ENCODE data around the gene FEN1.

The FEN1 gene, protein sequence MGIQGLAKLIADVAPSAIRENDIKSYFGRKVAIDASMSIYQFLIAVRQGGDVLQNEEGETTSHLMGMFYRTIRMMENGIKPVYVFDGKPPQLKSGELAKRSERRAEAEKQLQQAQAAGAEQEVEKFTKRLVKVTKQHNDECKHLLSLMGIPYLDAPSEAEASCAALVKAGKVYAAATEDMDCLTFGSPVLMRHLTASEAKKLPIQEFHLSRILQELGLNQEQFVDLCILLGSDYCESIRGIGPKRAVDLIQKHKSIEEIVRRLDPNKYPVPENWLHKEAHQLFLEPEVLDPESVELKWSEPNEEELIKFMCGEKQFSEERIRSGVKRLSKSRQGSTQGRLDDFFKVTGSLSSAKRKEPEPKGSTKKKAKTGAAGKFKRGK

DNA sequence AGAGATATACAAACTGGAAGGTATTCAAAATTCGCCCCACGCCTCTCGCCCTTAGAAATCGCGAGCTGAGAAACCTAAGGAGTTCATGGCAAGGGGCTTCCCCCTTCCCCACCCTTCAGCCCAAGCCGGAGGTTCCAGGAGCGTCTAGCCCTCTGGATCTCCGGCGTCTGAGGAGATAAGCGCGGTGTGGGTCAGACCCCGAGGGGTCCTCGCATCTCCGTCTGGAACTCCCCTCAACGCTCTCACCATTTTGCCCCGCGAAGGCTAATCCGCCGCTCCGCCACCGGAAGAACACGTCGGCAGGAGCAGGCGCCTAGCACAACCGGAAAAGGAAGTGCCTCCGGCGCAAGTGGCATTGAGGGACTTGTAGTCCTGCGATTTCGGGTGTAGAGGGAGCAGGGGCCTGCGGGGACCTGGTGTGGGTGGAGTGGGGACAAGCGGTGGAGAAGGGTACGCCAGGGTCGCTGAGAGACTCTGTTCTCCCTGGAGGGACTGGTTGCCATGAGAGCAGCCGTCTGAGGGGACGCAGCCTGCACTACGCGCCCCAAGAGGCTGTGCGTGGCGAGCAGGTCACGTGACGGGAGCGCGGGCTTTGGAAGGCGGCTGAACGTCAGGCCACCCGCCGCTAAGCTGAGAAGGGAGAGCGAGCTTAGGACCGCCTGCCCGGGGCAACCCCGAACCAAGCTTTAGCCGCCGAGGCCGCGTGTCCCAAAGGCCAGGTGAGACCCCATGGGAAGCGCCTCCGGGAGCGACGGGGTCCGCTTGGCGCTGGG, at the start of gene FEN1, which contains the start of gene TMEM258:
TSS of gene FEN1 (plus strand) at position 602 of the 773 bp plus-strand sequence. CDS start 2,451 bp downstream, outside the sequence.
TSS of gene TMEM258 (minus strand) at position 290 of the 773 bp plus-strand sequence. CDS start at position 249, 41 bp downstream.
- peak within 1 kb of the TSS; percentile 89 for H3K27ac ChIP-seq
- peak; percentile 83 for DNase-seq (ENCODE audit: low read depth, low spot score)

DNA sequence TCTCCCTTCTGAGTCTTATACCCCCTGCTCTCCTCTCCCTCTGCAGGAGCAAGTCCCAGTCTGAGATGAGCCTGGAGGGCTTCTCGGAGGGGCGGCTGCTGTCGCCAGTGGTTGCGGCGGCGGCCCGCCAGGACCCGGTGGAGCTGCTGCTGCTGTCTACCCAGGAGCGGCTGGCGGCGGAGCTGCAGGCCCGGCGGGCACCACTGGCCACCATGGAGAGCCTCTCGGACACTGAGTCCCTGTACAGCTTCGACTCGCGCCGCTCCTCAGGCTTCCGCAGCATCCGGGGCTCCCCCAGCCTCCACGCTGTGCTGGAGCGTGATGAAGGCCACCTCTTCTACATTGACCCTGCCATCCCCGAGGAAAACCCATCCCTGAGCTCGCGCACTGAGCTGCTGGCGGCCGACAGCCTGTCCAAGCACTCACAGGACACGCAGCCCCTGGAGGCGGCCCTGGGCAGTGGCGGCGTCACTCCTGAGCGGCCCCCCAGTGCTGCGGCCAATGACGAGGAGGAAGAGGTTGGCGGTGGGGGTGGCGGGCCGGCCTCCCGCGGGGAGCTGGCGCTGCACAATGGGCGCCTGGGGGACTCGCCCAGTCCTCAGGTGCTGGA, 49.1 kb upstream of the FEN1 start:
- no peak for DNase-seq (ENCODE audit: low read depth, low spot score)
- H3K27ac ChIP-seq: no peak overlapping the region

DNA sequence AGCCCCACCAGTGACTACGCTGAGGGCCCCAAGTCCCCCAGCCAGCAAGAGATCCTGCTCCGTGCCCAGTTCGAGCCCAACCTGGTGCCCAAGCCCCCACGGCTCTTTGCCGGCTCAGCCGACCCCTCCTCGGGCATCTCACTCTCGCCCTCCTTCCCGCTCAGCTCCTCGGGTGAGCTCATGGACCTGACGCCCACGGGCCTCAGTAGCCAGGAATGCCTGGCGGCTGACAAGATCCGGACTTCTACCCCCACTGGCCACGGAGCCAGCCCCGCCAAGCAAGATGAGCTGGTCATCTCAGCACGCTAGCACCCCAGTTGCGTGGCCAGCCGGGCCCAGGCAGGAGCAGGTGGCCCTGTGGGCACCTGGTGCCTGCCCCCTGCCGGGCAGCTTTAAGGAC, 48.5 kb upstream of the FEN1 start:
- no peak for DNase-seq (ENCODE audit: low read depth, low spot score)
- H3K27ac ChIP-seq: no peak overlapping the region

DNA sequence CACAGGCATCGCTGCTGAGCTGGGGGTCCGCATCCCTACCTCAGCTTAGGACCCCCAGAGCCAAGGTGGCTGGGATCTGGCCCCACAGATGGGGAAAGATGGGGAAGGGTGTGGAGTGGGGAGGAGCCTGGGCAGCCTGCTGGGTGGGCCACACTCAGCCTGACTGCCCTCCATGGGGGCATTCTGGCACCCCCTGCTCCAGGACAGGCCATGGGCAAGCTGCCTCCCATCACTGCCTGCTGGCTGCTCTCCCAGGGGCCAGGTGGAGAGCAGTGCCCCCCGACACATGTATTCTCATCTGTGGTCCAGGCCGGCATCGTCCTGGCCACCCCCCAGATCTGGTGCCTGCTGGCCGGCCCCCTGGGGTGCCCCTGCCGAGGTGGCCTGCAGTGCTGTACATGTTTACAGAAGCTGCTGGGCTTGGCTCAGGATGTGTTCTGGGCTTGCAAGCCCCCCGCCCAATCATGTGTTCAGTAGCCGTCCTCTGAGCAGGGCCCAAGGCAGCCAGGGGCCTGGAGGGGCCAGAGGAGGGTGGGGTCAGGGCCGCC, 48.0 kb upstream of the FEN1 start:
- no peak overlapping the region for H3K27ac ChIP-seq
- DNase-seq (ENCODE audit: low read depth, low spot score): no peak

DNA sequence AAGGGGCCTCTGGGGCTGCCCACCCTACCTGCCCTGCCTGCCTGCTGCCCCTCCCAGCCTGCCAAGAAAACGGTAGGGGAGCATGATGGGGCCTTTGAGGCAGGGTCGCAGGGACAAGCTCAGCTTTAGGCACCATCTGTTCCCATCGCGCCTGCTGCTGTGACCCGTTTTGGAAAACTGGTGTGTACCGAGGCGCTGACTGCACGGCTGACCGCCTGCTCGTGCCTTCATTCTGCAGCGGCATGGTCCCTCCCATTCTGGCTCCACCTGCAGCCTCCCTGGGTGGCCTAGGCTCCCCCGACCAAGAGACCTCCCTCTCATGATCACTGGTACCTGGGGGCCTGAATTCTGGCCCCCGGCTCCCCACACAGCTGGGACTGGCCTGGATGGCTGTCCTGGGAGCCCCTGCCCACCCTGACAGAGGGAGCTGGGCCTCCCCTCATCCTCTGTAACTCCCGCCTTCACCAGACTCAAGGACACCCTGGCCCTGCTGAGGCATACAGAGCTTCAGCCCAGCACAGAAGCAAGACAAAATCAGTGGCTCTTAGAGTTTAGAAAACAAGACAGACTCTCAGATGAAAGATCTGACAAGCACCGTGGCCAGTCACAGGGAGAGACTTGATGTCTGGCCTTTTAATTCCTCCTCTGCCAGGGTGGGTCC, 46.8 kb upstream of the FEN1 start:
- H3K27ac ChIP-seq: no peak overlapping the region
- no peak for DNase-seq (ENCODE audit: low read depth, low spot score)

DNA sequence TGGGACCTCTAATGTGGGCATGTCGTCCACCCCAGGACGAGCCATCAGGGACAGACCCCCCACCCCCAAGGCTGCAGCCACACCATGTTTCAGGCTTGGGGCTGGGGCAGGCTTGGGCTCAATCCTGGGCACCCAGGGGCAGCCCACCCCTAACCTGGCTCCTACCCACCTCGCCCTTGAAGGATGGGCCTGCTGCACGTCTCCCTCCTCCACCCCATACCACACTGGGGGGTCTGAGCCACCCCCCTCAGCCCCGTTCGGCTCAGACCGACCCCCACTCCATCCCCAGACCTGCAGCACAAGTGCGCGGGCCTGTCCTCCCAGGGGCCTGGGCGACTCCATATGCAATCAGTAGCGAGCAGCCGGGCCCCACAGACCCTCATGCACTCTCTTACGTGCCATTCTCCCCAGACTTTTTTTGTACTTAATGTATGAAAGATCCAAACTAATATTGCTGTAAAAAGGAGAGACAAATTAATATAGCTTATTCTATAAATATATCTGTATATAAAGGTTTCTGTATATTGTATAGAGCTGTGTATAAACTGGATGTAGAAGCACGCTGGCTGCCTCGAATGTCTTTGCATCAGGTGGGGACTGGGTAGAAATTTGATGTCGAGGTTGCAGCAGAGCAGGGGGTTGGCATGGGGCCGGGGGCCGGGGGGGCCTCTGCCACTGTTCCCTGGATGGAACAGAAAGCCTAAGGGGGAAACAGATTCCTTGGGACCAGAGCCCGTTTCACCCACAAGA, 46.1 kb upstream of the FEN1 start:
- no peak overlapping the region for H3K27ac ChIP-seq
- no peak for DNase-seq (ENCODE audit: low read depth, low spot score)

DNA sequence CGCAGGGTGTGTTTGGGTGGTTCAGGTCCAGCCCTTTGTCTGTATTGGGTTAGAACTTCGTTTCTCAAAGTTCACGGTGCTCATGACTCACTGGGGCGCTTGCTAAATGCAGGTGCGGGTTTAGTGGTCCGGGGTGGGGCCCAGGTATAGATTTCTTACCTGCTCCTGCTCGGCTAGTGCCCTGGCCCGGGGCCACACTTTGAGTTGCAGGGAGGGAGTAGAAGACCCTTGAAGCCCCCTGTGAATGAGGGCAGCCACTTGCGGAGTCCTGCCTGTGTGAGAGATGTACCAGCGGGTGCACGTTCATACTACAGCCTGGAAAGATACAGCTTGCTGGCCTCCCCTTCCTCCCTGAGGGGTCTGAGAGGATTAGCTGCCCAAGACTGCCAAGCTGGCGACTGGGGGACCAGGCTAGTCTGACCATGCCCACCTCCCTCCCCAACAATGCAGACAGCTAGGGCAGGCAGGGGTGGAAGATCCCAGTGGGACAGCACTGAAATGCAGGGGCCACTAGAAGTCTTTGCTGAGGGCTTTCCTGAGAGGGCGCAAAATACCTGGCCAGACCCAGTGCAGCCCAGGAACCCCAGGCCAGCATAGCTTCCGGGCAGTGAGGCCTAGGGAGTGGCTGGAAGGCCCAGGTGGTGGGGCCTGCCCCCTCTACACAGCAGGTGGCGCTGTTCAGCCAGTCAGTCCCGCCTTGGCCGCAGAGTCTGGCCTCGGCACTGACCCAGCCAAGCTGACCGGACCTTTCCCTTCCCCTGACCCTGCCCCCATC, 45.3 kb upstream of the FEN1 start:
- no peak for DNase-seq (ENCODE audit: low read depth, low spot score)

DNA sequence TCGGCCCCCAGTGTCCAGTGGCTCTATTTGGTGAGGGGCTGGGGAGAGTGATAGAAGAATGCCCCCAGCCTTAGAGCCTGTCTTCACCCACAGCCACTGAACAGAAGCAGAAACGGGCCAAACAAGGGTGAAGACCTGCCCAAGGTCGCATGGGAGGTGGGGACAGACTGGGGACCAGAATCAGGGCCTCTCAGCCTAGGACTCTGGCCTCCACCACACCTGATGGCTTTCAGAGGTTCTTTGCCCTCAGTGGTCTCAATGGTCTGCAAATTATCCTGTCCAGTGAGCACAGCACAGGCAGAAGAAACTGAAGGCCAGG, 44.8 kb upstream of the FEN1 start:
- H3K27ac ChIP-seq: no peak overlapping the region
- no peak for DNase-seq (ENCODE audit: low read depth, low spot score)

More for the DNA sequence above, 45.3 kb upstream of the FEN1 start:
- H3K27ac ChIP-seq: no peak overlapping the region

DNA sequence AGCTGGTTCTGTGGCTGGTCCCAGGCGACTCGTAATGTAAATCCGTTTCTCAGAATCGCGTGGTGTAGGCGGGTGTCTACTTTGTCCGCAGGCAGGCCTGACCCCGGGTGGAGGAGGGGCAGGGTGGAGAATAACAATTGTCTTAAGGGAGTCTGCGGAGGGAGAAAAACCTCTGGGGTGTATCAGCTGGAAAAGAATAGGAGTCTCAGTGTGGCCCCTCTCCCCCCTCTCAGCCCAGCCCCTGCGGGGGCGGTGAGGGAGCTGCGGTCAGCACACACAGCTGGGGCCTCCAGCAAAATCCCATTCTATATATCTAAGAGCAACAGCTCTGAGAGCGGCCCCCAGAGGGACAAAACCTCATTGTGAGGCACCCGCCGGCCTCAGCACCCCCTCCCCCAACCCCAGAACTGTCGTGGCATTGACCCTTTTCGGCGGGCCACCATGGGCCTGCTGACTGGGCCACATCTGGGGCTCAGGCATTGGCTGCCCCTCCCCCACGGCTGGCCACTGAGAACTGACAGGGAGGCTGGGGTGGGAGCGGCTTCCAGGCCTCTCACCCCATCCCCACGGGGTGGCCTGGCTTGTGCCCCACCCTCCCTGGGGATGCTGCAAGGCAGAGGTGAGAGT, 43.0 kb upstream of the FEN1 start:
- H3K27ac ChIP-seq: no peak overlapping the region
- no peak for DNase-seq (ENCODE audit: low read depth, low spot score)

DNA sequence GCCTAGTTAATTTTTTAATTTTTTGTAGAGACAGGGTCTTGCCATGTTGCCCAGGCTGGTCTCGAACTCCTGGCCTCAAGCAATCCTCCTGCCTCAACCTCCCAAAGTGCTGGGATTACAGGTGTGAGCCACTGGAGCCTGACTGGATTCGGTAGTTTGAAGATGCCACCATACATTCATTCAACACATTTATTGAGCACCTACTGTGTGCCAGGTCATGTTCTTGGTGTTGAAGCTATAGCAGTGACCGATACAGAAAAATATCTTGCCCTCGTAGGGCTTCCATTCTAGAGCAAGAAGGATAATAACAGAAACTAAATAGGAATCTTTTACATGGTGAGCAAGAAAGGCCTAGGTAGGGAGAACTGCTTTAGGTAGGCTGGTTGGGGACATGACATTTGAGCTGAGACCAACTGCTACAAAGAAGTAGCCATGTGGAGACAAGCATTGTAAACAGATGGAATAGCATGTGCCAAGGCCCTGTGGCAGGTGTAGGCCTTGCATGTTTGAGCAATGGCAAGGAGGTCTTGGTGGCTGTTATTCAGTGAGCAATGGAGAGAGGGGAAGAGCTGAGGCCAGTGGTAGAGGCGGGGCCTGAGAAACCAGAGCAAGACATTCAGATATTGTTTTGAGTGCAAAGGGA, 42.0 kb upstream of the FEN1 start:
- no peak overlapping the region for H3K27ac ChIP-seq
- DNase-seq (ENCODE audit: low read depth, low spot score): no peak

DNA sequence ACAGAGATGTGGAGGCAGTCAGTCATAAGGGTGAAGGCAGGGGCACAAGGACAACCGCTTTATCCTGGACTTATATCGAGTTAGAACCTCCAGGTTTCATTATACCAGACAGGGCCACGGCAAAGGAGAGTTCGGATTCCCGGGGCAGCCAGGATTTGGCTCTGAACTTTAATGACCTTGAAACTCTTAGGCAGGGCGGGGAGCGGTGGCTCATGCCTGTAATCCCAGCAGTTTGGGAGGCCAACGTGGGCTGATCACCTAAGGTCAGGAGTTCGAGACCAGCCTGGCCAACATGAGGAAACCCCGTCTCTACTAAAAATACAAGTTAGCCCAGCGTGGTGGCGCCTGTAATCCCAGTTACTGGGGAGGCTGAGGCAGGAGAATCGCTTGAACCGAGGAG, 41.3 kb upstream of the FEN1 start:
- no peak for DNase-seq (ENCODE audit: low read depth, low spot score)
- no peak overlapping the region for H3K27ac ChIP-seq

DNA sequence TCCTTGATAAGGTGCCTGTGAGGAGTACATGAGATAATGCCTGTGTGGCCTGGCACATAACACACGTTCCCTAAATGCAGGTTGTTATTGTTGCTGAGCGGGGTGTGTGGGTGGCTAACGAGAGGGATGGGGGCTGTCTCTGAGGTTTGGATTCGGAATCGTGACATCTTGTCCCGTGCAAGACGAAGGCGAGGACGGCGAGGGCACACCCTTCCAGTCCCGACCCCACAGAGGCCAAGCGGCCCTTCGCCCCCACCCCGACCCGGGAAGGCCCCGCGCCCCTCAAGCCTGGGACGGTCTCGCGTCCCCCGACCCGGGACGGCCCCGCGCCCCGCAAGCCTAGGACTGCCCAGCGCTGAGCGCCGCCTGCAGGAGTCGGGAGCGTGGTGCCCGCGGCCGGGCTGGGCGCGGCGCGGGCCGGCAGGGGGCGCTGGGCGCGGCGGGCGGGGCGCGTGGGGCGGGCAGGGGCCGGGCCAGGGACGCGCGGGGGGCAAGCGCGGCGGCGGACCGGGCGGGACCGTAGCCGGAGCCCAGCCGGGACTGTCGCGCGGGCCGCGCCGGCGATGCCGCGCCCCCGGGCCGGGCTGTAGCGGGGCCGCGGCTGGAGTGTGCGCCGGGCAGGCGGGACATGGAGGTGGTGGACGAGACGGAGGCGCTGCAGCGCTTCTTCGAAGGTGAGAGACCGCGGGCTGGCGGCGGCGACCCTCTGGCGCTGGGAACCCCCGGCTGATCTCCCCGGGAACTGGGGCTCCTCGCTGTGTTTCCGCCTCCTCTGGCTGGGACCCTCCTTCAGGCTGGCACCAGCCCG, 40.4 kb upstream of the FEN1 start, which contains the start of gene MYRF:
TSS of gene MYRF (plus strand) at position 520 of the 808 bp plus-strand sequence. CDS start at position 629, 109 bp downstream.
- no peak for DNase-seq (ENCODE audit: low read depth, low spot score)
- no peak within 1 kb of the TSS for H3K27ac ChIP-seq

DNA sequence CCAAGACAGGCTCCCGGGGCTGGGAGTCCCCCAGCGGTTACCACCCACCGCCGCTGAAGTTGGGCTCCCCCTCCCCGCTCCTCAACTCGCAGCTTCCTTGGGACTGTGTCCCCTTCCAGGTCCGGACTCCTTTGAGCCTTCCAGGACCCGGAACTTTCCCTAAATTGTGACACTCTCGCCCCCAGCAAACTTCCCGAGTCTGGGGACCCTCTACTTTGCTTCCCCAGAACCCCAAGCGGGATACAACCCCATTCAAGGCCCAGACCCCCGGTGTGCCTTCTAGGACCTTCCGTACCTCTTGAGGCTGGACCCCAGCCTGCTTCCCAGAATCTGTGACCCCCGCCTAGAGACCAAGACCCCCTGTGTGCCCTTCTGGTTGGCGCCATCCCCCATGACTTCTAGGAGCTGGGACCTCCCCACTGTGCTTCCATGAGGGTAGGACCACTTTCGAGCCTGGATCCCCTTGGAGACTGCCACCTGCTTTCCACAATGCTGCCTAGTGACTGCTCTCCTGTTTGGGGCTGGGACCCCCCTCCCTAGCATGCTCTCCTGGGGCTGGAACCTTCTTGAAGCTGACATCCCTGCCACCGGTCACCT, 39.7 kb upstream of the FEN1 start:
- H3K27ac ChIP-seq: no peak overlapping the region
- no peak for DNase-seq (ENCODE audit: low read depth, low spot score)

DNA sequence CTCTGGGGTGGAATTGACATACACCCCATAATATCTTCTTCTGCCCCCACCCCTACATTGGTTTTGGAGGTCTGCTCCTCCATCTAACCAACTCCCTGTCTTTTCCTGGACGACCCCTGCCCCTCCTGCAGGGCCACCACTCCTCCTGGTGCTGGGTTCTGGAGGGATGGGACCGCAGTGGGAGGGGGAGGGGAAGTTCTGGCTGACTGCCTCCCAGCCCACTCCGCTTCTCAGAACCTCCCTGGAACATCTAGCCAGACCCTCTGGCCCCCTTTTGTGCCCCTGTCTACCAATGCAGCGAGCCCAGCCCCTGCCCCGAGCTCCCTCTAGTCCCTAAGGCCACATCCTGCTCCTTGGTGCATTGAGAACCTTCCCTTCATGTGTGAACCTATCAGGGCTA, 39.0 kb upstream of the FEN1 start:
- no peak overlapping the region for H3K27ac ChIP-seq
- no peak for DNase-seq (ENCODE audit: low read depth, low spot score)

DNA sequence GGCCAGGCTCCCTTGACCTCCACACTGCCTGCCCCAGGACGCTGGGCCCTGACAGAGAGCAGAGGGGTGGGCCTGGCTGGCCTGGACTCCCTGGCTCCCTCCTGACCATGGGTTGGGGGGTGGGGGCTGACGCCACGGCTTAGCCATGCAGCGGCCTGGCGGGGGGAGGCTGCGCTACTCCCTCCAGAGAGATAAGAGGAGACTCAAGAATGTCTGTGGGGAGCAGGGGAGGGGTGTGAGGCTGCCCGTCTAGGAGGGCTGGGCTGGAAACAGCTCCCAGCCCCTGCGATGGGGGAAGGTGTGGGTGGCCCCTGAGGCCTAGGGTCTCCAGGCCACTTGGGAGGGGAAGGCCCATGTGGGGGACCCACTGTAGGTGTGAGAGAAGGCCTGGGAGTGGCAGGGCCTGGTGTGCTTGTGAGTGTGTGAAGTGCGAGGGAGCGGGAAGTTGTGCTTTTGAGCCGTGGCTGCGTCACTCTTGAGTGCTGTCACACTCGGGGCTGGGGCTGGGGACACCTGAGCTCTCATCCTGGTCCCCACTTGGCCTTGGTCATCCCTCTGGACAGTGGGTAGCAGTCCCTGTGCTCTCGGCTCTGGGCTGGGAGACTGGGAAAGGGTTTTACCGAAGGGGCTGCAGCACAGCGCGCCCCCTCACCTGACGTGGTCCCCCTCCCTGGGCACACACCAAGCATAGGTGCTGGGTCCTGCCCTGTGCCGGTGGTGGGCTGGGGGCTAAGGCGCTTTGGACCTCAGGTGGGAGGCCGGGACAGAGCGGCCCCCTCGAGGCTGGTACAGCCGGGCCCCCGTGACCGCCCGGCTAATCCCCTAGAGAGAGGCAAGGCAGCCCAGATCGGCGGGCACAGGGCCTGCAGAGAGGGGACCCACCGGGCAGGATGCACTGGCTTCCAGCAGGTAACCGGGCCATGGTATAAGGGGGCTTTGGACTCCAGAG, 37.9 kb upstream of the FEN1 start:
- no peak overlapping the region for H3K27ac ChIP-seq
- DNase-seq (ENCODE audit: low read depth, low spot score): no peak

DNA sequence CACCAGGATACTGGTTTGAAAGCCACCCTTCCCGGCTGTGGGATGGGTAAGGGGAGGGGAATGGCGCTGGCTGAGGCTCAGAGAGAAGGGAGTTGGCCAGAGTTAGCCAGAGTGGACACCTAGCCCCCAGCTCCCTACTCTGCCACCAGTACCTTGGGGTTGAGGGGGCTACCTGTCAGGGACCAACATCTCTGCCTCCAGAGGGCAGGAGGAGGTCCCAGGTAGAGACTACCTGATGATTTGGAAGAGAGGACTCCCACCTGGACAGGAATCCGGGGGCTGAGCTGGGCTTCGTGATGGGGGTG, 36.6 kb upstream of the FEN1 start:
- no peak for DNase-seq (ENCODE audit: low read depth, low spot score)
- H3K27ac ChIP-seq: no peak overlapping the region

All from epithelial cell of prostate (primary cell).